Body of pancreas (tissue), 4 donors: Measurements from ENCODE around the gene UCN2. TPM values are rescaled to one million over a fixed set of nuclear protein-coding genes. Genes with fewer than 3 reads are reported as not detected.

Experiments
- ATAC-seq: fragments of 150-250 bp; one replicate; pipeline ENCODE4 v1.9.1; 2016
- DNase-seq, 4 donors: peaks; one replicate each; pipeline ENCODE4 v3.0.0-alpha.2; 2019
- H3K27ac ChIP-seq, 4 donors: fragments of 200-600 bp; sonication (generic); 1 replicate in 3 of 4; 2 replicates in 1 of 4; pipeline versions ENCODE4 v1.5.1 to v1.6.1; 2016 to 2019; ENCODE audit warnings: mild to moderate bottlenecking in 1 of 4, mixed read lengths in 1 of 4, moderate library complexity in 1 of 4
- H3K27me3 ChIP-seq, 2 donors: fragments of 200-600 bp; sonication (generic); one replicate each; pipeline ENCODE4 v1.6.0; 2016; ENCODE audit warnings: mild to moderate bottlenecking in 1 of 2
- H3K36me3 ChIP-seq, 2 donors: fragments of 200-600 bp; sonication (generic); replicated peaks in 1 of 2; 2 replicates each; pipeline ENCODE4 v1.5.1; 2016; ENCODE audit warnings: low read depth in 2 of 2; ENCODE audit not compliant: insufficient read depth in 1 of 2
- H3K4me1 ChIP-seq: fragments of 200-600 bp; sonication (generic); one replicate; pipeline ENCODE4 v1.6.0; 2016
- H3K4me3 ChIP-seq, 2 donors: fragments of 200-600 bp; sonication (generic); 1 replicate in 1 of 2; 2 replicates in 1 of 2; pipeline ENCODE4 v1.5.1; 2016 to 2019
- H3K9me3 ChIP-seq, 3 donors: fragments of 200-600 bp; sonication (generic); 1 replicate in 2 of 3; 2 replicates in 1 of 3; pipeline ENCODE4 v1.5.1; 2016
- CTCF ChIP-seq, 7 experiments: fragments of 450-650 bp in 4 of 7; fragments of 200-600 bp in 3 of 7; sonication (generic) in 3 of 7; IDR thresholded peaks; one replicate each; pipeline ENCODE4 v1.5.1; 2016 to 2019; ENCODE audit warnings: antibody characterized with exemption in 7 of 7
- POLR2A ChIP-seq, 3 donors: fragments of 450-650 bp; IDR thresholded peaks; one replicate each; pipeline ENCODE4 v1.6.1; 2016; ENCODE audit warnings: antibody characterized with exemption in 3 of 3, mild to moderate bottlenecking in 2 of 3
- WGBS, 2 donors: methylation state at CpG; one replicate each; pipeline ENCODE4 v1.1.5; 2017; 5-methylcytosine and 5-hydroxymethylcytosine counted together
- intact Hi-C: fragments of 100-400 bp; cut with DNase I; formaldehyde crosslinking; loops from one replicate; pipeline ENCODE4 v1.15.1; 2023
- total RNA-seq, 2 donors: library from RNA; depleted of rRNA; stranded (reverse); fragments of >200 nt; gene quantifications; one replicate each; pipeline ENCODE4 v1.1.0, GENCODE V29; 2016

UCN2 gene
- total RNA-seq, 2 donors from 2014 or later, result not detected

- peaks cover 15 to 40% of the 10 kb centered on the region in 2 donors for H3K36me3 ChIP-seq
- H3K4me3 ChIP-seq, result no peak overlapping the region
- H3K27ac ChIP-seq, result no peak overlapping the region
- WGBS, 2 donors, result 78 to 94% methylated on average over 3 to 5 of the region's 5 CpGs
- intact Hi-C loops, result no loop called here
- TF ChIP-seq POLR2A (IDR thresholded peaks at IDR 0.05), result no peak
- TF ChIP-seq CTCF (IDR thresholded peaks at IDR 0.05), result no peak
- peak in 1 of 4 donors; percentile 17 for DNase-seq
- no peak for ATAC-seq
- no peaks in the 10 kb centered on the region for H3K9me3 ChIP-seq
- H3K27me3 ChIP-seq, result no peaks in the 10 kb centered on the region
- H3K4me1 ChIP-seq, result peaks cover 13% of the 10 kb centered on the region
Measured at GRCh38 chr3:48598323-48599076, 34.9 kb upstream of the UCN2 start.

- no peaks in the 10 kb centered on the region for H3K27me3 ChIP-seq
- TF ChIP-seq CTCF (IDR thresholded peaks at IDR 0.05) (no peak), POLR2A (IDR thresholded peaks at IDR 0.05) (no peak)
- H3K4me3 ChIP-seq, result no peak overlapping the region
- DNase-seq, result no peak
- peaks cover 14 to 31% of the 10 kb centered on the region in 2 donors for H3K36me3 ChIP-seq
- no peaks in the 10 kb centered on the region for H3K9me3 ChIP-seq
- H3K4me1 ChIP-seq, result peaks cover 13% of the 10 kb centered on the region
- intact Hi-C loops, result no loop called here
- 54 to 73% methylated on average over 6 of the region's 6 CpGs for WGBS, 2 donors
- no peak for ATAC-seq
- no peak overlapping the region for H3K27ac ChIP-seq
Measured at GRCh38 chr3:48597408-48597800, 33.8 kb upstream of the UCN2 start.

- H3K36me3 ChIP-seq, result peaks cover 14 to 31% of the 10 kb centered on the region in 2 donors
- no peak overlapping the region for H3K4me3 ChIP-seq
- H3K9me3 ChIP-seq, result no peaks in the 10 kb centered on the region
- ATAC-seq, result no peak
- H3K27ac ChIP-seq, result no peak overlapping the region
- no peak for DNase-seq
- no peaks in the 10 kb centered on the region for H3K27me3 ChIP-seq
- H3K4me1 ChIP-seq, result peaks cover 13% of the 10 kb centered on the region
- 60 to 66% methylated on average over 8 of the region's 8 CpGs for WGBS, 2 donors
- intact Hi-C loops, result no loop called here
- TF ChIP-seq CTCF (IDR thresholded peaks at IDR 0.05) (no peak), POLR2A (IDR thresholded peaks at IDR 0.05) (no peak)
Measured at GRCh38 chr3:48596676-48597407, 33.3 kb upstream of the UCN2 start.

GRCh38 chr3:48596157-48596556 is 32.6 kb upstream of the UCN2 start:
- no peak for DNase-seq
- no peak overlapping the region for H3K27ac ChIP-seq

More at GRCh38 chr3:48596157-48596556, 32.6 kb upstream of the UCN2 start:
- H3K4me3 ChIP-seq, result no peak overlapping the region
- H3K27me3 ChIP-seq, result no peaks in the 10 kb centered on the region
- TF ChIP-seq CTCF (IDR thresholded peaks at IDR 0.05), result no peak
- no peak for TF ChIP-seq POLR2A (IDR thresholded peaks at IDR 0.05)
- intact Hi-C loops, result no loop called here
- H3K9me3 ChIP-seq, result no peaks in the 10 kb centered on the region
- H3K4me1 ChIP-seq, result peaks cover 13% of the 10 kb centered on the region
- no peak for ATAC-seq
- WGBS, 2 donors, result 66 to 70% methylated on average over 5 of the region's 5 CpGs
- peaks cover 12 to 26% of the 10 kb centered on the region in 2 donors for H3K36me3 ChIP-seq
